Endothelial cell of umbilical vein (primary cell): Measurements from ENCODE around the gene MAP3K19. TPM values are rescaled to one million over a fixed set of nuclear protein-coding genes. Genes with fewer than 3 reads are reported as not detected.

Experiments used
- BruUV-seq: library from RNA; stranded (reverse); fragments of 400-500 nt; replicated peaks from 2 replicates; lab custom pipeline; 2021; lab: Mats Ljungman, UMichigan
- CTCF ChIA-PET: fragments of 300-600, 350-600 bp; sonication (Branson Sonifier 250); formaldehyde crosslinking; loops from one replicate; lab custom pipeline; 2021; ENCODE audit warnings: antibody characterized with exemption, inconsistent platforms; lab: Charles Lee
- POLR2A ChIA-PET: fragments of 300-600, 350-600 bp; sonication (Branson Sonifier 250); formaldehyde crosslinking; loops from one replicate; lab custom pipeline; 2021; ENCODE audit warnings: antibody characterized with exemption, inconsistent platforms; lab: Charles Lee
- DNase-seq: peaks from one replicate; pipeline ENCODE4 v3.0.0-alpha.2; 2011; ENCODE audit warnings: low read depth, low spot score
- FAIRE-seq: peaks from 2 replicates; lab custom pipeline; 2011; peaks lifted over from hg19 to GRCh38; lab: Jason Lieb, UNC
- H2AFZ ChIP-seq: 2 replicates; pipeline ENCODE4 v1.6.0; 2012; ENCODE audit warnings: low read depth, low read length, control low read depth, inconsistent platforms
- H3K27ac ChIP-seq: 2 replicates; pipeline ENCODE4 v1.5.1; 2011; ENCODE audit warnings: low read depth, mild to moderate bottlenecking, control low read depth, low read length, moderate library complexity; ENCODE audit not compliant: insufficient read depth
- H3K27me3 ChIP-seq, 2 experiments: 2 replicates each; pipeline versions ENCODE4 v1.6.0 to v1.6.1; 2011; ENCODE audit warnings: low read length in 2 of 2, mixed read lengths in 1 of 2; ENCODE audit not compliant: control insufficient read depth in 2 of 2, insufficient read depth in 2 of 2
- H3K36me3 ChIP-seq, 2 experiments: 2 replicates in 1 of 2; 3 replicates in 1 of 2; pipeline ENCODE4 v1.5.1; 2011; ENCODE audit warnings: low read length in 2 of 2, mild to moderate bottlenecking in 1 of 2, moderate library complexity in 1 of 2; ENCODE audit not compliant: control insufficient read depth in 2 of 2, insufficient read depth in 2 of 2; ENCODE audit errors: extremely low read depth in 1 of 2
- H3K4me1 ChIP-seq: 3 replicates; pipeline ENCODE4 v1.5.1; 2011; ENCODE audit warnings: mild to moderate bottlenecking, low read length; ENCODE audit not compliant: control insufficient read depth, insufficient read depth; ENCODE audit errors: extremely low read depth
- H3K4me2 ChIP-seq: 2 replicates; pipeline ENCODE4 v1.6.1; 2011; ENCODE audit warnings: low read length, control low read depth, mixed read lengths; ENCODE audit not compliant: insufficient read depth
- H3K4me3 ChIP-seq, 3 experiments: fragments of 200-600 bp in 1 of 3; sonication (generic), shearing (Covaris generic) in 1 of 3; replicated peaks in 1 of 3; 2 replicates each; pipeline ENCODE4 v1.5.1; 2011 to 2016; ENCODE audit warnings: control low read depth in 3 of 3, low read length in 3 of 3, mild to moderate bottlenecking in 2 of 3, inconsistent platforms in 1 of 3, low read depth in 1 of 3, moderate library complexity in 1 of 3; ENCODE audit not compliant: insufficient read depth in 1 of 3
- H3K79me2 ChIP-seq: 2 replicates; pipeline ENCODE4 v1.6.0; 2012; ENCODE audit warnings: low read length, inconsistent platforms; ENCODE audit not compliant: control insufficient read depth, insufficient read depth
- H3K9ac ChIP-seq: replicated peaks from 2 replicates; pipeline ENCODE3; 2011; ENCODE audit warnings: low read length, control low read depth; ENCODE audit not compliant: insufficient read depth; ENCODE audit errors: extremely low read depth
- H3K9me1 ChIP-seq: replicated peaks from 3 replicates; pipeline ENCODE4 v1.6.0; 2011; ENCODE audit warnings: mild to moderate bottlenecking, low read length; ENCODE audit not compliant: control insufficient read depth, insufficient read depth; ENCODE audit errors: extremely low read depth
- H3K9me3 ChIP-seq: replicated peaks from 2 replicates; pipeline ENCODE4 v1.5.1; 2012; ENCODE audit warnings: low read length, inconsistent platforms; ENCODE audit not compliant: control insufficient read depth, insufficient read depth
- H4K20me1 ChIP-seq: replicated peaks from 2 replicates; pipeline ENCODE3; 2011; ENCODE audit warnings: mild to moderate bottlenecking, low read length; ENCODE audit not compliant: control insufficient read depth, insufficient read depth; ENCODE audit errors: extremely low read depth
- CTCF ChIP-seq, 2 donors: IDR thresholded peaks; 1 replicate in 1 of 2; 2 replicates in 1 of 2; pipeline ENCODE4 v1.5.1; 2011; ENCODE audit warnings: low read length in 2 of 2, mild to moderate bottlenecking in 2 of 2, moderate library complexity in 2 of 2, control low read depth in 1 of 2, inconsistent platforms in 1 of 2, low read depth in 1 of 2; ENCODE audit not compliant: insufficient read depth in 1 of 2; ENCODE audit errors: extremely low read depth in 1 of 2
- EZH2 ChIP-seq: IDR thresholded peaks from 2 replicates; pipeline ENCODE4 v1.6.1; 2012; ENCODE audit warnings: borderline replicate concordance, low read depth, mild to moderate bottlenecking, moderate library complexity, low read length, inconsistent platforms; ENCODE audit not compliant: severe bottlenecking
- FOS ChIP-seq: IDR thresholded peaks from 2 replicates; pipeline ENCODE4 v1.6.1; 2011; ENCODE audit warnings: mild to moderate bottlenecking, low read length, moderate library complexity, borderline replicate concordance; ENCODE audit not compliant: insufficient read depth
- GATA2 ChIP-seq: IDR thresholded peaks from 2 replicates; pipeline ENCODE4 v1.7.0; 2011; ENCODE audit warnings: low read depth, mild to moderate bottlenecking, moderate library complexity, mixed read lengths, low read length; ENCODE audit not compliant: insufficient read length, insufficient read depth
- JUN ChIP-seq: IDR thresholded peaks from 2 replicates; pipeline ENCODE4 v1.6.1; 2011; ENCODE audit warnings: borderline replicate concordance, low read depth; ENCODE audit not compliant: insufficient read length, insufficient read depth
- MYC ChIP-seq: IDR thresholded peaks from one replicate; pipeline ENCODE4 v1.6.1; 2011; ENCODE audit warnings: mild to moderate bottlenecking, low read depth, low read length
- POLR2A ChIP-seq: IDR thresholded peaks from 2 replicates; pipeline ENCODE4 v1.6.1; 2012; ENCODE audit warnings: low read depth, mild to moderate bottlenecking, control low read depth, low read length
- POLR2AphosphoS5 ChIP-seq: IDR thresholded peaks from 2 replicates; pipeline ENCODE4 v1.6.1; 2012; ENCODE audit warnings: low read depth, mild to moderate bottlenecking, control low read depth, low read length, moderate library complexity; ENCODE audit not compliant: insufficient read depth
- dilution Hi-C: fragments of 300-500 bp; cut with MboI; formaldehyde crosslinking; loops from one replicate; pipeline ENCODE4 v1.15.0; 2019; ENCODE audit warnings: low sequenced_read_pairs; ENCODE audit not compliant: extremely low pct_ligation_motif_present
- intact Hi-C: fragments of 100-400 bp; cut with micrococcal nuclease; formaldehyde crosslinking; loops from one replicate; pipeline ENCODE4 v1.10.0; 2022
- polyA plus RNA-seq, 4 experiments: library from polyadenylated mRNA; depleted of rRNA in 3 of 4; stranded (reverse) in 3 of 4; unstranded in 1 of 4; fragments of >200 nt; gene quantifications; 2 replicates each; pipeline versions ENCODE4 v1.2.1 to v1.2.3, GENCODE V29; 2011 to 2012; ENCODE audit warnings: missing spikeins in 1 of 4
- total RNA-seq: library from RNA; stranded (reverse); gene quantifications from 2 replicates; pipeline ENCODE4 v1.2.3, GENCODE V29; 2021
- TF ChIP-seq, protein P1 (sequence below): IDR thresholded peaks from 2 replicates; pipeline ENCODE4 v1.6.1; 2011; ENCODE audit not compliant: insufficient read depth, insufficient read length

The MAP3K19 gene
- total and polyA plus RNA-seq, 2 donors (not counting 3 experiments of a cell fraction or from before 2014, with no cell fraction given), result not detected

DNA sequence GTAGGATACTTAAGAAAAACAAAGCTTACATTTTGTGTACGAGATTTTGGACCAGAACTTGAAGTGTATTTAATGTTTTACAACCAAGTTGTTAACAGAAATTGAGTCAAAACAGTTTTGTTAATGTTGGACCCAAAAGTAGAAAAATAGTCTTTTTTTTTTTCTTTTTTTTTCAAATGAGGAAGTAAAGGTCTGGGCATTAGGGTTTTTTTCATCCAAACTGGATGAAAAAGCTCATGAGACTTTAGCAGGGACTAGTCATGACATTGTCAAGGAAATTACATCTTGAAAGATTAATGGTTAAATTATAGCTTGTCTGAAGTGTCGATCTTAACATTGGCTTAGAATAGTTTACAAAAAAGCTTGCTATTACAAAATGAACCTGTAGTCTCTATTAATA is 96.4 kb downstream of the MAP3K19 start:
- Histone ChIP-seq H3K27me3 (no peaks in the 10 kb centered on the region), H3K9me1 (no peaks in the 10 kb centered on the region), H3K4me2 (no peak overlapping the region), H3K9ac (no peak overlapping the region), H3K9me3 (no peaks in the 10 kb centered on the region), H3K27ac (no peak overlapping the region), H2AFZ (no peak overlapping the region), H4K20me1 (peaks cover 2% of the 10 kb centered on the region), H3K4me3 (no peak overlapping the region), H3K79me2 (peaks cover 16% of the 10 kb centered on the region), H3K36me3 (peaks cover 17 to 35% of the 10 kb centered on the region in 2 experiments), H3K4me1 (no peaks in the 10 kb centered on the region)
- dilution Hi-C loops (no loop called here), intact Hi-C loops (no loop called here)
- ChIA-PET POLR2A (interaction anchor here (0.7 kb wide), 2 partner anchors 14 to 586 kb away, joined by 3 to 4 read pairs; no protein-coding TSS in a partner anchor), CTCF (interaction anchor here (1.5 to 1.9 kb wide), 2 partner anchors 8 to 491 kb away, joined by 3 to 5 read pairs; no protein-coding TSS in a partner anchor)
- BruUV-seq, result no TSS peak
- DNase-seq (no peak), FAIRE-seq (no peak)
- no peak for TF ChIP-seq EZH2
- TF ChIP-seq MYC, result no peak
- TF ChIP-seq JUN, result no peak
- no peak for TF ChIP-seq FOS
- no peak for TF ChIP-seq GATA2
- no peak for TF ChIP-seq POLR2A
- TF ChIP-seq POLR2AphosphoS5, result no peak
- TF ChIP-seq CTCF (IDR thresholded peaks at IDR 0.05; ENCODE audit: extremely low read depth in 1 of 2, insufficient read depth in 1 of 2, low read depth in 1 of 2, low read length in 2 of 2), result no peak
- TF ChIP-seq, protein P1, sequence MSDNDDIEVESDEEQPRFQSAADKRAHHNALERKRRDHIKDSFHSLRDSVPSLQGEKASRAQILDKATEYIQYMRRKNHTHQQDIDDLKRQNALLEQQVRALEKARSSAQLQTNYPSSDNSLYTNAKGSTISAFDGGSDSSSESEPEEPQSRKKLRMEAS, result no peak
